ENCODE measurements around the gene SNN.

GRCh38 chr16:11666103-11667055 lies 1.9 kb upstream of the SNN start:
- no peak for TF ChIP-seq CTCF (IDR thresholded peaks at IDR 0.05)
- TF ChIP-seq POLR2A (IDR thresholded peaks at IDR 0.05): no peak

Measured in breast epithelium (tissue), 3 donors.